Stomach (tissue), 4 donors: ENCODE data around the gene TM4SF4.

ENCODE experiments used
- POLR2A ChIP-seq, 4 donors: fragments of 450-650 bp; IDR thresholded peaks; one replicate each; pipeline ENCODE4 v1.6.1; 2016; ENCODE audit warnings: antibody characterized with exemption in 4 of 4, control low read depth in 2 of 4, mild to moderate bottlenecking in 1 of 4, moderate library complexity in 1 of 4
- POLR2AphosphoS5 ChIP-seq, 3 donors: sonication (generic); formaldehyde crosslinking; IDR thresholded peaks; one replicate each; pipeline ENCODE4 v1.6.1; 2016; ENCODE audit warnings: antibody characterized with exemption in 3 of 3
- TF ChIP-seq, protein P1 (sequence below), 7 experiments: fragments of 450-650 bp in 4 of 7; fragments of 200-600 bp in 3 of 7; sonication (generic) in 3 of 7; IDR thresholded peaks; one replicate each; pipeline ENCODE4 v1.5.1; 2016 to 2019; ENCODE audit warnings: antibody characterized with exemption in 7 of 7, control low read depth in 2 of 7, mild to moderate bottlenecking in 1 of 7

DNA sequence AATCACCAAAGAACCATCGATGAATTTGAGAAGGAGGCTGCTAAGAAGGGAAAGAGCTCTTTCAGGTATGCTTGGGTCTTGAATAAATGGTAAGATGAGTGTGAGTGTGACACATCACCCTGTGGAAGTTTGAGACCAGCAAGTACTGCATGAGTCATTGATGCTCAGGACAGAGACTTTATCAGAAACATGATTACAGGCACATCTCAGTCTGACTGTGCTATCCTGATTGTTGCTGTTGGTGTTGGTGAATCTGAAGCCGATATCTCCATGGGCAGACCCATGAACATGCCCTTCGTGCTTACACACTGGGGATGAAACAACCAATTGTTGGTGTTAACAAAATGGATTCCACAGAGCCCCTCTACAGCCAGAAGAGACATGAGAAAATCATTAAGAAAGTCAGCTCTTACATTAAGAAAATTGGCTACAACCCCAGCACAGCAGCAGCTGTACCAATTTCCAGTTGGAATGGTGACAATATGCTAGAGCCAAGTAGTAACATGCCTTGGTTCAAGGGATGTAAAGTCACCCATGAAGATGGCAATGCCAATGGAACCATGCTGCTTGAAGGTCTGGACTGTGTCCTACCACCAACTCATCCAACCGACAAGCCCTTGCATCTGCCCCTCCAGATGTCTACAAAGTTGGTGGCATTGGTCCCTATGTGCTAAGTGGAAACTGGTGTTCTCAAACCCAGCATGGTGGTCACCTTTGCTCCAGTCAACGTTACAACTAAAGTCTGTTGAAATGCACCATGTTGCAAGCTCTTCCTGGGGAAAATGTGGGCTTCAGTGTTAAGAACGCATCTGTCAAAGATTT, 20.5 kb downstream of the TM4SF4 start:
- TF ChIP-seq POLR2AphosphoS5 (IDR thresholded peaks at IDR 0.05) (no peak), POLR2A (IDR thresholded peaks at IDR 0.05) (no peak)
- TF ChIP-seq, protein P1, sequence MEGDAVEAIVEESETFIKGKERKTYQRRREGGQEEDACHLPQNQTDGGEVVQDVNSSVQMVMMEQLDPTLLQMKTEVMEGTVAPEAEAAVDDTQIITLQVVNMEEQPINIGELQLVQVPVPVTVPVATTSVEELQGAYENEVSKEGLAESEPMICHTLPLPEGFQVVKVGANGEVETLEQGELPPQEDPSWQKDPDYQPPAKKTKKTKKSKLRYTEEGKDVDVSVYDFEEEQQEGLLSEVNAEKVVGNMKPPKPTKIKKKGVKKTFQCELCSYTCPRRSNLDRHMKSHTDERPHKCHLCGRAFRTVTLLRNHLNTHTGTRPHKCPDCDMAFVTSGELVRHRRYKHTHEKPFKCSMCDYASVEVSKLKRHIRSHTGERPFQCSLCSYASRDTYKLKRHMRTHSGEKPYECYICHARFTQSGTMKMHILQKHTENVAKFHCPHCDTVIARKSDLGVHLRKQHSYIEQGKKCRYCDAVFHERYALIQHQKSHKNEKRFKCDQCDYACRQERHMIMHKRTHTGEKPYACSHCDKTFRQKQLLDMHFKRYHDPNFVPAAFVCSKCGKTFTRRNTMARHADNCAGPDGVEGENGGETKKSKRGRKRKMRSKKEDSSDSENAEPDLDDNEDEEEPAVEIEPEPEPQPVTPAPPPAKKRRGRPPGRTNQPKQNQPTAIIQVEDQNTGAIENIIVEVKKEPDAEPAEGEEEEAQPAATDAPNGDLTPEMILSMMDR (IDR thresholded peaks at IDR 0.05), result no peak
